AG09309 (cell line): ENCODE data around the gene APOE.
"Not testable (repeated sequence)": the region's sequence is repeated elsewhere in the genome, so short reads cannot be mapped to it uniquely, and the experiment has no call there.

ENCODE experiments used
- DNase-seq: peaks from one replicate; pipeline ENCODE4 v3.0.0-alpha.2; 2010; ENCODE audit warnings: low read depth
- H3K4me3 ChIP-seq: 2 replicates; pipeline ENCODE4 v1.5.1; 2011; ENCODE audit warnings: mild to moderate bottlenecking, low read depth, low read length, moderate library complexity; ENCODE audit not compliant: control insufficient read depth
- CTCF ChIP-seq: IDR thresholded peaks from 2 replicates; pipeline ENCODE4 v1.5.1; 2011; ENCODE audit warnings: mild to moderate bottlenecking, low read depth, low read length, inconsistent platforms; ENCODE audit not compliant: insufficient read depth, control insufficient read depth; ENCODE audit errors: missing control alignments

APOE gene

GRCh38 chr19:44876930-44877535 is 28.6 kb upstream of the APOE start:
- DNase-seq = no peak
- TF ChIP-seq CTCF = no peak
- no peak overlapping the region for H3K4me3 ChIP-seq

DNA sequence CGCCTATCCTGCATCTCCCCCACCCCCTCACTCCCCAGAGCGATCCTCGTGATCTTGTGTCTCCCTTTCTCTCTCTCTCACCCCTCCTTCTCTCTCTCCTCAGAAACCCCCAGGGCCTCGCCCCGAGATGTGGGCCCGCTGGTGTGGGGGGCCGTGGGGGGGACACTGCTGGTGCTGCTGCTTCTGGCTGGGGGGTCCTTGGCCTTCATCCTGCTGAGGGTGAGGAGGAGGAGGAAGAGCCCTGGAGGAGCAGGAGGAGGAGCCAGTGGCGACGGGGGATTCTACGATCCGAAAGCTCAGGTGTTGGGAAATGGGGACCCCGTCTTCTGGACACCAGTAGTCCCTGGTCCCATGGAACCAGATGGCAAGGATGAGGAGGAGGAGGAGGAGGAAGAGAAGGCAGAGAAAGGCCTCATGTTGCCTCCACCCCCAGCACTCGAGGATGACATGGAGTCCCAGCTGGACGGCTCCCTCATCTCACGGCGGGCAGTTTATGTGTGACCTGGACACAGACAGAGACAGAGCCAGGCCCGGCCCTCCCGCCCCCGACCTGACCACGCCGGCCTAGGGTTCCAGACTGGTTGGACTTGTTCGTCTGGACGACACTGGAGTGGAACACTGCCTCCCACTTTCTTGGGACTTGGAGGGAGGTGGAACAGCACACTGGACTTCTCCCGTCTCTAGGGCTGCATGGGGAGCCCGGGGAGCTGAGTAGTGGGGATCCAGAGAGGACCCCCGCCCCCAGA is 27.3 kb upstream of the APOE start:
- TF ChIP-seq CTCF = no peak
- no peak overlapping the region for H3K4me3 ChIP-seq

DNA sequence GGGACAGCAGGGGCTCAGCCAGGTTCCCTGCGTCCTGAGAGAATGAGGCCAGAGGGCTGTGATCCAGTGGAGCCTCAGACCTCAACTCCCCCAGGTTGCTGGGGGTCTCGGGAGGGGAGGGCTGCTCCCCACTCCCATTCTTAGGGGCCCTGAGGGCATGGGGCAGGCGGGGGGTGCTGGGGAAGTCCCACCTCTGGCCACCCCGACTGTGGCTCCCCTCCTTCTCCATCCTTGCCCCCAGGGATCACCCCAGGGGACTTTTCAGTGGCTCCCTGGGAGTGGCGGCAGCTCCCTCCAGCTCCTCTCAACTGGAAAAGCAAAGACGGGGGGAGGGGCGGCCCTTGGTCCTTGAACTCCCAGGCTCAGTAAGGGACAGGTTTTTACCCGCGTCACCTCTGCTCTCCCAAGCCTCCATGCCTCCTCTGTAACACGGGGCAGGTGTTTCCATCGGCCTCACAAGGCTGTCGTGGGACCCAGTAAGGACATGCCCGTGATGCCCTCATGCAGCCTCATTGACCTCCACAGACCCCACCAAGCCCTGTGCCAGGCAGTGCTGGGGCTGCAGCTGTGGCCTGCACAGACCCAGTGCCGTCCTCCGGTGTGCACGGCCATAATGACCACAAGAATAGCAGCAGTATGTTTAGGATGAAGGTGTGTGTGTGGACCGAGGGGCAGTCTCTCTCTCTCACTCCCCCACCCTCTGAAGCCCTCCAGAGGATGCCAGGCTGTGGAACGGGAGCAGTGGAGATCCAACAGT is 26.1 kb upstream of the APOE start:
- DNase-seq = no peak
- H3K4me3 ChIP-seq = no peak overlapping the region
- no peak for TF ChIP-seq CTCF

More for the DNA sequence above, 27.3 kb upstream of the APOE start:
- no peak for DNase-seq

- DNase-seq = no peak
- no peak overlapping the region for H3K4me3 ChIP-seq
- no peak for TF ChIP-seq CTCF
These were observed 23.5 kb upstream of the APOE start for GRCh38 chr19:44882063-44882462.

- H3K4me3 ChIP-seq, DNase-seq: not testable (repeated sequence)
These were observed 22.8 kb upstream of the APOE start for GRCh38 chr19:44882619-44883397.

DNA sequence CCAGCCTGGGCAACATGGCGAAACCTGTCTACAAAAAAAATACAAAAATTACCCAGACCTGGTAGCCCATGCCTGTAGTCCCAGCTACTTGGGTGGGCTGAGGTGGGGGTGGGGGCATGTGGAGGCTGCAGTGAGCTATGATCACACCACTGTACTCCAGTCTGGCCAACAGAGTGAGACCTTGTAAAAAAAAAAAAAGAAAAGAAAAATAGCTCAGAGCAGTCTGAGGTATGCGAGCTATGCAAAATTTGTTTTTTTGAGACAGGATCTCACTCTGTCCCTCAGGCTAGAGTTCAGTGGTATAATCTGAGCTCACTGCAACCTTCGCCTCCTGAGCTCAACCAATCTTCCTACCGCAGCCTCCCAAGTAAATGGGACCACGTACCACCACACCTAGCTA is 21.7 kb upstream of the APOE start:
- no peak overlapping the region for H3K4me3 ChIP-seq
- DNase-seq = no peak
- no peak for TF ChIP-seq CTCF
